GM19099 (cell line): ENCODE results near the gene GPN2.

Experiments
- POLR2A ChIP-seq: IDR thresholded peaks from 3 replicates; pipeline ENCODE4 v1.6.1; 2011; ENCODE audit warnings: low read depth; ENCODE audit not compliant: insufficient read length; ENCODE audit errors: extremely low read depth

GPN2 gene

GRCh38 chr1:26889551-26890466 lies at the start of gene GPN2:
GPN2 (minus strand) TSS chr1:26890283; CDS start chr1:26890096, 187 bp downstream.
- TF ChIP-seq POLR2A, result peak; percentile 88

- TF ChIP-seq POLR2A, result no peak
Observed at GRCh38 chr1:26938659-26939025, 48.6 kb upstream of the GPN2 start.

- no peak for TF ChIP-seq POLR2A
Observed at GRCh38 chr1:26938004-26938658, 48.0 kb upstream of the GPN2 start.

GRCh38 chr1:26936823-26937222 lies 46.7 kb upstream of the GPN2 start:
- no peak for TF ChIP-seq POLR2A

GRCh38 chr1:26932531-26932930 lies 42.4 kb upstream of the GPN2 start:
- TF ChIP-seq POLR2A, result no peak

GRCh38 chr1:26923711-26924110 lies 33.6 kb upstream of the GPN2 start:
- no peak for TF ChIP-seq POLR2A

- no peak for TF ChIP-seq POLR2A
Observed at GRCh38 chr1:26922901-26923300, 32.8 kb upstream of the GPN2 start.

- TF ChIP-seq POLR2A, result no peak
Observed at GRCh38 chr1:26922431-26922729, 32.3 kb upstream of the GPN2 start.

- peak; percentile 87 for TF ChIP-seq POLR2A
Observed at GRCh38 chr1:26921540-26922430, 31.7 kb upstream of the GPN2 start, which contains the start of gene NUDC. NUDC (plus strand) TSS chr1:26921743; CDS start chr1:26921849, 106 bp downstream.

GRCh38 chr1:26921126-26921539 lies 31.1 kb upstream of the GPN2 start:
- TF ChIP-seq POLR2A, result no peak

- TF ChIP-seq POLR2A, result no peak
Observed at GRCh38 chr1:26915204-26915842, 25.2 kb upstream of the GPN2 start.

- no peak for TF ChIP-seq POLR2A
Observed at GRCh38 chr1:26913754-26914619, 23.9 kb upstream of the GPN2 start, which contains the start of gene NR0B2. NR0B2 (minus strand) TSS chr1:26913975; CDS start chr1:26913940, 35 bp downstream.

GRCh38 chr1:26913389-26913753 lies 23.3 kb upstream of the GPN2 start:
- TF ChIP-seq POLR2A, result no peak

- TF ChIP-seq POLR2A, result no peak
Observed at GRCh38 chr1:26912147-26912490, 22.0 kb upstream of the GPN2 start.
